CD4-positive, CD25-positive, alpha-beta regulatory T cell (primary cell): ENCODE data around the gene HAPLN3. TPM values are rescaled to one million over a fixed set of nuclear protein-coding genes. Genes with fewer than 3 reads are reported as not detected.

Experiments
- ATAC-seq, 2 donors: fragments of 150-1000 bp; cut with Tn5 transposase; one replicate each; pipeline ENCODE4 v1.10.0; 2021; ENCODE audit warnings: low read depth in 2 of 2, moderate number of reproducible peaks in 2 of 2, moderate library complexity in 1 of 2
- DNase-seq, 3 donors: peaks; one replicate each; pipeline versions ENCODE4 v3.0.0 to v3.0.0-alpha.2; 2012 to 2022; ENCODE audit warnings: mixed read lengths in 1 of 3
- H3K27ac ChIP-seq: one replicate; pipeline ENCODE4 v1.7.0; 2013; ENCODE audit warnings: mild to moderate bottlenecking, low read length; ENCODE audit not compliant: insufficient read depth, poor library complexity, severe bottlenecking
- H3K27me3 ChIP-seq: one replicate; pipeline ENCODE4 v1.7.0; 2013; ENCODE audit warnings: low read length; ENCODE audit not compliant: control insufficient read depth, insufficient read depth
- H3K36me3 ChIP-seq: one replicate; pipeline ENCODE4 v1.7.0; 2013; ENCODE audit warnings: mild to moderate bottlenecking, low read length, moderate library complexity; ENCODE audit not compliant: control insufficient read depth, insufficient read depth
- H3K4me1 ChIP-seq: 2 replicates; pipeline ENCODE4 v1.7.0; 2013; ENCODE audit warnings: mild to moderate bottlenecking, low read length; ENCODE audit not compliant: insufficient read depth, control insufficient read depth, poor library complexity, severe bottlenecking
- H3K4me3 ChIP-seq: one replicate; pipeline ENCODE4 v1.7.0; 2013; ENCODE audit warnings: low read depth, mild to moderate bottlenecking, low read length, moderate library complexity
- H3K9me3 ChIP-seq, 2 experiments: 1 replicate in 1 of 2; 2 replicates in 1 of 2; pipeline ENCODE4 v1.7.0; 2013; ENCODE audit warnings: low read length in 2 of 2, mild to moderate bottlenecking in 1 of 2, moderate library complexity in 1 of 2; ENCODE audit not compliant: control insufficient read depth in 2 of 2
- H3K27ac Mint-ChIP-seq, 3 donors: one replicate each; pipeline ENCODE4 v1.8.0; 2020 to 2022; ENCODE audit warnings: mild to moderate bottlenecking in 3 of 3, mixed read lengths in 3 of 3, moderate library complexity in 2 of 3
- H3K27me3 Mint-ChIP-seq: one replicate; pipeline ENCODE4 v1.8.0; 2022; ENCODE audit warnings: mild to moderate bottlenecking, mixed read lengths
- H3K36me3 Mint-ChIP-seq: one replicate; pipeline ENCODE4 v1.8.0; 2020; ENCODE audit warnings: mixed read lengths
- H3K4me1 Mint-ChIP-seq, 4 donors: one replicate each; pipeline ENCODE4 v1.8.0; 2020 to 2022; ENCODE audit warnings: mixed read lengths in 4 of 4, mild to moderate bottlenecking in 1 of 4
- H3K4me3 Mint-ChIP-seq, 4 donors: one replicate each; pipeline ENCODE4 v1.8.0; 2020 to 2022; ENCODE audit warnings: mild to moderate bottlenecking in 4 of 4, mixed read lengths in 4 of 4, moderate library complexity in 3 of 4
- H3K9me3 Mint-ChIP-seq, 7 donors: one replicate each; pipeline ENCODE4 v1.8.0; 2020 to 2022; ENCODE audit warnings: mixed read lengths in 7 of 7, mild to moderate bottlenecking in 3 of 7, moderate library complexity in 2 of 7
- polyA plus RNA-seq, 4 donors: library from polyadenylated mRNA; unstranded; fragments of 300-500 nt; fragmentation: Illumina TruSeq; gene quantifications; one replicate each; pipeline ENCODE4 v1.2.3, GENCODE V29; 2021
- total RNA-seq: library from RNA; stranded (reverse); gene quantifications from one replicate; pipeline ENCODE4 v1.2.3, GENCODE V29; 2022

The HAPLN3 gene
- total and polyA plus RNA-seq, 5 donors from 2014 or later = 76.8 to 251 (median 95.5) TPM

- H3K27me3 Mint-ChIP-seq = no peaks in the 10 kb centered on the region
- H3K36me3 ChIP-seq = no peaks in the 10 kb centered on the region
- peaks cover 4% of the 10 kb centered on the region for H3K36me3 Mint-ChIP-seq
- H3K4me3 ChIP-seq = no peak overlapping the region
- H3K4me1 Mint-ChIP-seq = peaks cover 0 to 4% (median under 1%) of the 10 kb centered on the region in 4 donors
- no peak overlapping the region for H3K4me3 Mint-ChIP-seq
- no peaks in the 10 kb centered on the region for H3K27me3 ChIP-seq
- no peaks in the 10 kb centered on the region for H3K9me3 ChIP-seq
- no peak overlapping the region for H3K27ac Mint-ChIP-seq
- H3K4me1 ChIP-seq = no peaks in the 10 kb centered on the region
- peaks cover 0 to 1% (median 0%) of the 10 kb centered on the region in 7 donors for H3K9me3 Mint-ChIP-seq
- no peak overlapping the region for H3K27ac ChIP-seq
- ATAC-seq (no peak), DNase-seq (no peak)
Observed at GRCh38 chr15:88866295-88866881, 29.0 kb downstream of the HAPLN3 start.

- H3K36me3 ChIP-seq = no peaks in the 10 kb centered on the region
- H3K27me3 Mint-ChIP-seq = no peaks in the 10 kb centered on the region
- no peaks in the 10 kb centered on the region for H3K27me3 ChIP-seq
- H3K4me1 Mint-ChIP-seq = peaks cover 0 to 4% (median under 1%) of the 10 kb centered on the region in 4 donors
- H3K27ac Mint-ChIP-seq = peak overlapping the region in 1 of 3 donors; percentile 88
- peaks cover 5% of the 10 kb centered on the region for H3K36me3 Mint-ChIP-seq
- no peaks in the 10 kb centered on the region for H3K9me3 ChIP-seq
- peaks cover 0 to 1% (median 0%) of the 10 kb centered on the region in 7 donors for H3K9me3 Mint-ChIP-seq
- H3K4me3 ChIP-seq = no peak overlapping the region
- no peaks in the 10 kb centered on the region for H3K4me1 ChIP-seq
- H3K4me3 Mint-ChIP-seq = no peak overlapping the region
- DNase-seq = no peak
- ATAC-seq = no peak
- H3K27ac ChIP-seq = no peak overlapping the region
Observed at GRCh38 chr15:88865498-88866099, 29.7 kb downstream of the HAPLN3 start.

GRCh38 chr15:88864861-88865497 lies 30.4 kb downstream of the HAPLN3 start:
- H3K27me3 Mint-ChIP-seq = no peaks in the 10 kb centered on the region
- no peak for ATAC-seq

DNA sequence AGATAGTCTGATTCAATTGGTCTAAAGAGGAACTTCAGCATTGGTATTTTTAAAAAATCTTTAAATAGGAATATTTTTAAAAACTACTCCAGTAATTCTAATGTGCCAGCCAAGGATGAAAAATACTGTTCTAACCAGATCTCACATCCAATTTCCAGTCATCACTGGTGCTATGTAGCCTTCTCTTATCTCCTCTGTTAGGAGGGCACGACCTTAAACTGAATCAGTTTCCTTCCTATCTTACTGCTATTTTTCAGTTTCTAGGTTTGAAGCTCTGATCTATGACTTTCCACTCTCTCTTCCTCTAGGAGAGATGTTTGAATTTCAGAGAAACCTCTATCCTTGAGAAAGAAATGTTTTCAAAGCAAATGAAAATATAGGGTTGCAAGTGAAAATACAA lies 31.9 kb downstream of the HAPLN3 start:
- H3K27ac ChIP-seq = no peak overlapping the region
- H3K4me3 ChIP-seq = no peak overlapping the region
- no peak overlapping the region for H3K4me3 Mint-ChIP-seq
- no peaks in the 10 kb centered on the region for H3K36me3 ChIP-seq
- H3K27me3 Mint-ChIP-seq = no peaks in the 10 kb centered on the region
- H3K27ac Mint-ChIP-seq = peak overlapping the region in 1 of 3 donors; percentile 78
- H3K4me1 Mint-ChIP-seq = peaks cover 0 to 4% (median under 1%) of the 10 kb centered on the region in 4 donors
- no peak for DNase-seq
- ATAC-seq = no peak
- no peaks in the 10 kb centered on the region for H3K27me3 ChIP-seq
- no peaks in the 10 kb centered on the region for H3K4me1 ChIP-seq
- H3K9me3 ChIP-seq = no peaks in the 10 kb centered on the region
- peaks cover 0 to 2% (median 0%) of the 10 kb centered on the region in 7 donors for H3K9me3 Mint-ChIP-seq
- peaks cover 20% of the 10 kb centered on the region for H3K36me3 Mint-ChIP-seq

More at GRCh38 chr15:88864861-88865497, 30.4 kb downstream of the HAPLN3 start:
- H3K36me3 Mint-ChIP-seq = peaks cover 11% of the 10 kb centered on the region
- Histone ChIP-seq H3K36me3 (no peaks in the 10 kb centered on the region), H3K4me3 (no peak overlapping the region), H3K27me3 (no peaks in the 10 kb centered on the region), H3K27ac (no peak overlapping the region), H3K4me1 (no peaks in the 10 kb centered on the region), H3K9me3 (no peaks in the 10 kb centered on the region)
- H3K27ac Mint-ChIP-seq = peak overlapping the region in 1 of 3 donors; percentile 88
- H3K4me3 Mint-ChIP-seq = no peak overlapping the region
- H3K4me1 Mint-ChIP-seq = peaks cover 0 to 4% (median under 1%) of the 10 kb centered on the region in 4 donors
- H3K9me3 Mint-ChIP-seq = peaks cover 0 to 1% (median 0%) of the 10 kb centered on the region in 7 donors
- DNase-seq = no peak

DNA sequence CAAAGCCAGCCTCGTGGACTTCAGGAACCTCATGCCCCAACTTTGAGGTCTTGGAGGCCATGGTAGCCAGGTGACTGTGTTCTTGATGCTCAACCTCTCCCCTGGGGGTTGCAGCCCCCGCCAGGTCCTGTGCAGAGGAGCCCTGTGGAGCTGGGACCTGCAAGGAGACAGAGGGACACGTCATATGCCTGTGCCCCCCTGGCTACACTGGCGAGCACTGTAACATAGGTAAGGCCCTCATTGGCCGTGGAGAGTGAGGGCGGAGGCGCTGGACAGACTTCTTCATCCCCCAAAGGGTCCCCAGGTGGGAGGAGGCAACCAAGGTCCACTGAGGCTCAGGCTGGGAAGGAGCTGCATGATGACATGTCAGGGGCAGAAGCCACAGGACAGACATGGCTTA lies 35.1 kb downstream of the HAPLN3 start:
- peaks cover 0 to under 1% of the 10 kb centered on the region in 2 experiments for H3K9me3 ChIP-seq
- no peak for ATAC-seq
- H3K36me3 ChIP-seq = no peaks in the 10 kb centered on the region
- no peak overlapping the region for H3K27ac ChIP-seq
- DNase-seq = no peak
- no peak overlapping the region for H3K27ac Mint-ChIP-seq
- no peaks in the 10 kb centered on the region for H3K27me3 Mint-ChIP-seq
- peaks cover 16% of the 10 kb centered on the region for H3K36me3 Mint-ChIP-seq
- no peak overlapping the region for H3K4me3 ChIP-seq
- no peak overlapping the region for H3K4me3 Mint-ChIP-seq
- peaks cover 0 to 2% (median 0%) of the 10 kb centered on the region in 4 donors for H3K4me1 Mint-ChIP-seq
- peaks cover 0 to 2% (median 0%) of the 10 kb centered on the region in 7 donors for H3K9me3 Mint-ChIP-seq
- H3K4me1 ChIP-seq = no peaks in the 10 kb centered on the region
- no peaks in the 10 kb centered on the region for H3K27me3 ChIP-seq

DNA sequence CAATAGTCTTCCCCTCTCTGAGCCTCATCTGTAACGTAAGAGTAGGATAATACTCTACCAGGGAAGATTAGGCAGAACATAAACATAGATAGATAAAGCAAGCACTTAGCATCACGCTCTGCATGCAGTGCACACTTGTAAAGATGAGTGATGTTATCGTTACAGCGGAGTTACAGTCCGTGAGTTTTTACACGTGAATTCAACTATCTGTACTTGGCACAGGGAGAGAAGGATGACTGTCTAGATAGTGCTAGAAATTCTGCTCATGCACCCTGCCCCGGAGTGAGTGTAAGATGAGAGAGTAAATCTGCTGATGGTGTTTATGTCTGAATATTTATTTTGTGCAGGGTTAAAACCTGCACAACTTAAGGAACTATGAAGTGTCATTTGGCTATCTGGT lies 35.8 kb downstream of the HAPLN3 start:
- Histone ChIP-seq H3K27me3 (no peaks in the 10 kb centered on the region), H3K4me3 (no peak overlapping the region), H3K27ac (no peak overlapping the region), H3K36me3 (no peaks in the 10 kb centered on the region), H3K9me3 (peaks cover 7% of the 10 kb centered on the region in 2 experiments), H3K4me1 (no peaks in the 10 kb centered on the region)
- H3K27ac Mint-ChIP-seq = no peak overlapping the region
- H3K27me3 Mint-ChIP-seq = no peaks in the 10 kb centered on the region
- ATAC-seq = no peak
- H3K9me3 Mint-ChIP-seq = peaks cover 0 to 8% (median 0%) of the 10 kb centered on the region in 7 donors
- no peaks in the 10 kb centered on the region for H3K4me1 Mint-ChIP-seq
- no peak for DNase-seq
- peaks cover 16% of the 10 kb centered on the region for H3K36me3 Mint-ChIP-seq
- no peak overlapping the region for H3K4me3 Mint-ChIP-seq

- H3K36me3 ChIP-seq = no peaks in the 10 kb centered on the region
- ATAC-seq (no peak), DNase-seq (no peak)
- Mint-ChIP-seq H3K4me1 (no peaks in the 10 kb centered on the region), H3K27me3 (no peaks in the 10 kb centered on the region), H3K4me3 (no peak overlapping the region), H3K36me3 (peaks cover 16% of the 10 kb centered on the region), H3K9me3 (peaks cover 0 to 10% (median under 1%) of the 10 kb centered on the region in 7 donors), H3K27ac (peak overlapping the region in 1 of 3 donors; percentile 39)
- no peak overlapping the region for H3K4me3 ChIP-seq
- H3K9me3 ChIP-seq = peaks cover 13% of the 10 kb centered on the region in 2 experiments
- H3K27me3 ChIP-seq = no peaks in the 10 kb centered on the region
- H3K4me1 ChIP-seq = no peaks in the 10 kb centered on the region
- H3K27ac ChIP-seq = no peak overlapping the region
Observed at GRCh38 chr15:88858934-88859333, 36.4 kb downstream of the HAPLN3 start.
